Measurements from ENCODE around the gene LCP1.

Gene LCP1

GRCh38 chr13:46158222-46158621 lies 23.8 kb downstream of the LCP1 start:
- no peak for DNase-seq

GRCh38 chr13:46154136-46154801 lies 27.7 kb downstream of the LCP1 start:
- no peak for DNase-seq

GRCh38 chr13:46152627-46153328 lies 29.2 kb downstream of the LCP1 start:
- DNase-seq: no peak

GRCh38 chr13:46150134-46150693 lies 31.8 kb downstream of the LCP1 start:
- DNase-seq: no peak

- DNase-seq: no peak
Observed at GRCh38 chr13:46149272-46150133, 32.5 kb downstream of the LCP1 start.

GRCh38 chr13:46146898-46147297 lies 35.1 kb downstream of the LCP1 start:
- DNase-seq: no peak

GRCh38 chr13:46145950-46146349 lies 36.0 kb downstream of the LCP1 start:
- DNase-seq: no peak

GRCh38 chr13:46145135-46145534 lies 36.8 kb downstream of the LCP1 start:
- DNase-seq: no peak

GRCh38 chr13:46143184-46143701 lies 38.7 kb downstream of the LCP1 start:
- DNase-seq: no peak

- no peak for DNase-seq
Observed at GRCh38 chr13:46142776-46143175, 39.2 kb downstream of the LCP1 start.

GRCh38 chr13:46140044-46140443 lies 41.9 kb downstream of the LCP1 start:
- DNase-seq: no peak

- DNase-seq: no peak
Observed at GRCh38 chr13:46137627-46138317, 44.2 kb downstream of the LCP1 start.

- DNase-seq: no peak
Observed at GRCh38 chr13:46136688-46137087, 45.3 kb downstream of the LCP1 start.

GRCh38 chr13:46134961-46135522 lies 46.9 kb downstream of the LCP1 start:
- DNase-seq: no peak

GRCh38 chr13:46134494-46134893 lies 47.5 kb downstream of the LCP1 start:
- DNase-seq: no peak

GRCh38 chr13:46132109-46132508 lies 49.9 kb downstream of the LCP1 start:
- DNase-seq: no peak

GRCh38 chr13:46131705-46132104 lies 50.3 kb downstream of the LCP1 start:
- no peak for DNase-seq

GRCh38 chr13:46129955-46130618 lies 51.9 kb downstream of the LCP1 start:
- DNase-seq: no peak

GRCh38 chr13:46129124-46129523 lies 52.9 kb downstream of the LCP1 start:
- DNase-seq: no peak

GRCh38 chr13:46127358-46128023 lies 54.5 kb downstream of the LCP1 start:
- no peak for DNase-seq

Data from NCI-H1694 (cell line).